Stimulated activated CD8-positive, alpha-beta memory T cell treated with anti-CD3 and anti-CD28 coated beads, Interleukin-2, amount 100 ng/mL, for 1 hour (primary cell): ENCODE measurements around the gene LRP6.
"Not testable (repeated sequence)": the region's sequence is repeated elsewhere in the genome, so short reads cannot be mapped to it uniquely, and the experiment has no call there.

Source experiments
- DNase-seq, 2 donors: peaks; one replicate each; pipeline ENCODE4 v3.0.0-alpha.2; 2020; ENCODE audit warnings: low read depth in 2 of 2

LRP6 gene

GRCh38 chr12:12266873-12267741 is at the start of gene LRP6:
LRP6 (minus strand) TSS chr12:12267044; CDS start chr12:12266735, 309 bp downstream.
- peak; percentile 17 to 50 for DNase-seq

- no peak for DNase-seq
These were observed 49.0 kb upstream of the LRP6 start for GRCh38 chr12:12315838-12316237.

- not testable (repeated sequence) for DNase-seq
These were observed 43.9 kb upstream of the LRP6 start for GRCh38 chr12:12310695-12311094.

- no peak for DNase-seq
These were observed 38.9 kb upstream of the LRP6 start for GRCh38 chr12:12305568-12306300.

GRCh38 chr12:12302976-12303375 is 36.1 kb upstream of the LRP6 start:
- DNase-seq: no peak

- no peak for DNase-seq
These were observed 34.3 kb upstream of the LRP6 start for GRCh38 chr12:12301122-12301521.

GRCh38 chr12:12297201-12297830 is 30.5 kb upstream of the LRP6 start:
- no peak for DNase-seq

- no peak for DNase-seq
These were observed 27.6 kb upstream of the LRP6 start for GRCh38 chr12:12294215-12295005.

GRCh38 chr12:12290206-12290605 is 23.4 kb upstream of the LRP6 start:
- DNase-seq: no peak

GRCh38 chr12:12286441-12286840 is 19.6 kb upstream of the LRP6 start:
- no peak for DNase-seq

- DNase-seq: no peak
These were observed 16.0 kb upstream of the LRP6 start for GRCh38 chr12:12282761-12283425.

GRCh38 chr12:12282202-12282601 is 15.4 kb upstream of the LRP6 start:
- no peak for DNase-seq

GRCh38 chr12:12281134-12281533 is 14.3 kb upstream of the LRP6 start:
- DNase-seq: no peak

- DNase-seq: no peak
These were observed 12.1 kb upstream of the LRP6 start for GRCh38 chr12:12278899-12279298.

- no peak for DNase-seq
These were observed 9.0 kb upstream of the LRP6 start for GRCh38 chr12:12275874-12276273.

GRCh38 chr12:12273291-12273957 is 6.6 kb upstream of the LRP6 start:
- no peak for DNase-seq

GRCh38 chr12:12272869-12273268 is 6.0 kb upstream of the LRP6 start:
- DNase-seq: no peak

GRCh38 chr12:12270226-12270625 is 3.4 kb upstream of the LRP6 start:
- DNase-seq: no peak

GRCh38 chr12:12267742-12268200 is 927 bp upstream of the LRP6 start:
- DNase-seq: no peak

- no peak for DNase-seq
These were observed 413 bp downstream of the LRP6 start for GRCh38 chr12:12266389-12266872.
